K562 (cell line): ENCODE measurements around the gene LMCD1. TPM values are rescaled to one million over a fixed set of nuclear protein-coding genes. Genes with fewer than 3 reads are reported as not detected.

Experiments used
- ELK3 ChIP-seq: fragments of 450-650 bp; formaldehyde crosslinking; IDR thresholded peaks from 2 replicates; pipeline ENCODE4 v1.4.0; 2020; ENCODE audit warnings: mild to moderate bottlenecking
- FOSL1 ChIP-seq: fragments of 200-800 bp; sonication (Bioruptor generic); conservative IDR thresholded peaks from 2 replicates; pipeline ENCODE4 v1.6.1; 2016; ENCODE audit warnings: missing genetic modification characterization, missing compliant biosample characterization
- NR0B1 ChIP-seq: fragments of 450-650 bp; IDR thresholded peaks from one replicate; pipeline ENCODE4 v1.6.1; 2018; ENCODE audit warnings: mild to moderate bottlenecking, moderate library complexity; ENCODE audit not compliant: partially characterized antibody
- SMC3 ChIP-seq: conservative IDR thresholded peaks from 2 replicates; pipeline ENCODE4 v1.6.1; 2011; ENCODE audit warnings: low read depth, low read length, improper control_type of control experiment; ENCODE audit not compliant: insufficient read depth
- TRIM25 ChIP-seq: fragments of 450-650 bp; IDR thresholded peaks from 2 replicates; pipeline ENCODE4 v1.7.0; 2016; ENCODE audit warnings: borderline replicate concordance
- VEZF1 ChIP-seq: fragments of 200-800 bp; sonication (Bioruptor generic); IDR thresholded peaks from 2 replicates; pipeline ENCODE4 v1.6.1; 2017; ENCODE audit warnings: missing genetic modification characterization, missing compliant biosample characterization
- polyA plus RNA-seq, 8 experiments: library from polyadenylated mRNA; depleted of rRNA in 4 of 8; stranded (reverse) in 5 of 8; unstranded in 3 of 8; fragments of >200 nt; fragmentation: Nextera tagmentation in 2 of 8; fragmentation: Illumina TruSeq in 1 of 8; extraction: Ambion mirVana in 2 of 8; extraction: Trizol in 1 of 8; gene quantifications; 2 replicates each; pipeline versions ENCODE4 v1.2.1 to v1.2.3, GENCODE V29; 2011 to 2014; ENCODE audit warnings: inconsistent platforms in 1 of 8, missing spikeins in 1 of 8
- total RNA-seq, 7 experiments: library from RNA; depleted of rRNA in 6 of 7; stranded (reverse); fragments of >200 nt in 6 of 7; fragmentation: Illumina TruSeq in 2 of 7; extraction: Trizol in 2 of 7; gene quantifications; 2 replicates each; pipeline versions ENCODE4 v1.2.1 to v1.2.3, GENCODE V29; 2011 to 2021; ENCODE audit warnings: low replicate concordance in 1 of 7

The LMCD1 gene
- total and polyA plus RNA-seq, 9 of the 15 experiments (the other 6 are each of a cell fraction or from before 2014, with no cell fraction given) = 0.60 TPM; not detected in 8

- no peak for TF ChIP-seq TRIM25
- no peak for TF ChIP-seq ELK3 (CRISPR knock-in tag)
- no peak for TF ChIP-seq NR0B1
- peak; percentile 91 for TF ChIP-seq FOSL1 (tag)
- no peak for TF ChIP-seq SMC3
- TF ChIP-seq VEZF1 (CRISPR knock-in tag) = no peak
These were observed 73.9 kb downstream of the LMCD1 start (continued) for GRCh38 chr3:8575364-8576104.
